Astrocyte of the spinal cord (primary cell): ENCODE data around the gene PRPH2.
"Not testable (repeated sequence)": the region's sequence is repeated elsewhere in the genome, so short reads cannot be mapped to it uniquely, and the experiment has no call there.

ENCODE experiments used
- DNase-seq: peaks from one replicate; pipeline ENCODE4 v3.0.0; 2011; ENCODE audit warnings: low read depth, low spot score
- H3K4me3 ChIP-seq: 2 replicates; pipeline ENCODE4 v1.5.1; 2011; ENCODE audit warnings: low read depth, mild to moderate bottlenecking, low read length, moderate library complexity
- CTCF ChIP-seq: IDR thresholded peaks from 2 replicates; pipeline ENCODE4 v1.5.1; 2012; ENCODE audit warnings: low read depth, mild to moderate bottlenecking, low read length, inconsistent platforms
- in situ Hi-C: cut with HindIII; loops from 2 replicates; pipeline ENCODE4 v1.10.0; 2017; ENCODE audit warnings: low sequenced_read_pairs

Gene PRPH2

GRCh38 chr6:42679358-42679757, 43.0 kb downstream of the PRPH2 start:
- no peak overlapping the region for H3K4me3 ChIP-seq
- in situ Hi-C loops, result no loop called here
- no peak for TF ChIP-seq CTCF
- DNase-seq, result no peak

GRCh38 chr6:42674780-42675179, 47.6 kb downstream of the PRPH2 start:
- DNase-seq, result no peak
- in situ Hi-C loops, result no loop called here
- TF ChIP-seq CTCF, result no peak
- no peak overlapping the region for H3K4me3 ChIP-seq

- DNase-seq, H3K4me3 ChIP-seq, in situ Hi-C loops: not testable (repeated sequence)
Measured at GRCh38 chr6:42674368-42674767, 48.0 kb downstream of the PRPH2 start.

GRCh38 chr6:42664718-42665117, 57.7 kb downstream of the PRPH2 start:
- in situ Hi-C loops, result no loop called here
- H3K4me3 ChIP-seq, result no peak overlapping the region
- TF ChIP-seq CTCF, result no peak
- DNase-seq, result no peak

- peak; percentile 69 for DNase-seq
- H3K4me3 ChIP-seq, result no peak overlapping the region
- in situ Hi-C loops, result no loop called here
- peak; percentile 76 for TF ChIP-seq CTCF
Measured at GRCh38 chr6:42661540-42662153, 60.8 kb downstream of the PRPH2 start.

- in situ Hi-C loops, result no loop called here
- DNase-seq, result no peak
- no peak for TF ChIP-seq CTCF
- no peak overlapping the region for H3K4me3 ChIP-seq
Measured at GRCh38 chr6:42659806-42660205, 62.6 kb downstream of the PRPH2 start.

- in situ Hi-C loops, result no loop called here
Measured at GRCh38 chr6:42653851-42654250, 68.5 kb downstream of the PRPH2 start.

More at GRCh38 chr6:42653851-42654250, 68.5 kb downstream of the PRPH2 start:
- no peak overlapping the region for H3K4me3 ChIP-seq
- no peak for TF ChIP-seq CTCF
- no peak for DNase-seq
